HG03135 (cell line): ENCODE measurements around the gene SLC7A6.

Experiments
- ATAC-seq: cut with Tn5 transposase; IDR thresholded peaks from one replicate; pipeline ENCODE4 v1.9.1; 2021; ENCODE audit warnings: mild to moderate bottlenecking, moderate library complexity; ENCODE audit not compliant: unreplicated experiment

The SLC7A6 gene

GRCh38 chr16:68234188-68235107 lies 29.9 kb upstream of the SLC7A6 start:
- no peak for ATAC-seq

GRCh38 chr16:68235108-68235886 lies 29.0 kb upstream of the SLC7A6 start:
- no peak for ATAC-seq

GRCh38 chr16:68235887-68236136 lies 28.5 kb upstream of the SLC7A6 start, which contains the start of gene ESRP2:
TSS of gene ESRP2 (minus strand) at chr16:68236127. CDS start at chr16:68236045, 82 bp downstream.
- ATAC-seq, result no peak

- ATAC-seq, result no peak
Measured at GRCh38 chr16:68236137-68236825, 28.0 kb upstream of the SLC7A6 start.

- ATAC-seq, result no peak
Measured at GRCh38 chr16:68236826-68237242, 27.5 kb upstream of the SLC7A6 start.

- peak; percentile 77 for ATAC-seq
Measured at GRCh38 chr16:68237243-68238028, 26.9 kb upstream of the SLC7A6 start.

- no peak for ATAC-seq
Measured at GRCh38 chr16:68238029-68238345, 26.3 kb upstream of the SLC7A6 start.

GRCh38 chr16:68242085-68242484 lies 22.2 kb upstream of the SLC7A6 start:
- no peak for ATAC-seq

GRCh38 chr16:68242926-68243858 lies 21.1 kb upstream of the SLC7A6 start:
- ATAC-seq, result no peak

- peak; percentile 3 for ATAC-seq
Measured at GRCh38 chr16:68244481-68244902, 19.8 kb upstream of the SLC7A6 start.

- peak; percentile 76 for ATAC-seq
Measured at GRCh38 chr16:68244903-68245853, 19.1 kb upstream of the SLC7A6 start, which contains the start of gene PLA2G15. TSS of gene PLA2G15 (plus strand) at chr16:68245373. CDS start at chr16:68245427, 54 bp downstream.

GRCh38 chr16:68246121-68246520 lies 18.2 kb upstream of the SLC7A6 start:
- no peak for ATAC-seq

- no peak for ATAC-seq
Measured at GRCh38 chr16:68246666-68247065, 17.7 kb upstream of the SLC7A6 start.

- ATAC-seq, result no peak
Measured at GRCh38 chr16:68247400-68247799, 16.9 kb upstream of the SLC7A6 start.

GRCh38 chr16:68247932-68248331 lies 16.4 kb upstream of the SLC7A6 start:
- ATAC-seq, result no peak

GRCh38 chr16:68249371-68249770 lies 15.0 kb upstream of the SLC7A6 start:
- ATAC-seq, result no peak

GRCh38 chr16:68250951-68251350 lies 13.4 kb upstream of the SLC7A6 start:
- no peak for ATAC-seq

GRCh38 chr16:68251832-68252231 lies 12.5 kb upstream of the SLC7A6 start:
- no peak for ATAC-seq
